HepG2 (cell line): ENCODE data around the gene GSK3A. TPM values are rescaled to one million over a fixed set of nuclear protein-coding genes. Genes with fewer than 3 reads are reported as not detected.

ENCODE experiments used
- AGO1 ChIP-seq: fragments of 200-400 bp; formaldehyde crosslinking; IDR thresholded peaks from 2 replicates; pipeline ENCODE4 v1.6.1; 2017; ENCODE audit warnings: mild to moderate bottlenecking, low read depth, low read length, moderate library complexity; ENCODE audit not compliant: poor library complexity, severe bottlenecking
- AGO2 ChIP-seq: fragments of 200-400 bp; formaldehyde crosslinking; optimal IDR thresholded peaks from 2 replicates; pipeline ENCODE3; 2017; ENCODE audit warnings: mild to moderate bottlenecking, low read depth, low read length, moderate library complexity
- ARHGAP35 ChIP-seq: sonication (generic); formaldehyde crosslinking; IDR thresholded peaks from 2 replicates; pipeline ENCODE4 v1.9.0; 2022; ENCODE audit warnings: mild to moderate bottlenecking, inconsistent platforms, moderate library complexity, missing genetic modification reagents, borderline replicate concordance
- CCAR2 ChIP-seq: fragments of 200-400 bp; formaldehyde crosslinking; optimal IDR thresholded peaks from 2 replicates; pipeline ENCODE3; 2018; ENCODE audit warnings: low read depth, mild to moderate bottlenecking, low read length, moderate library complexity
- HDAC6 ChIP-seq: fragments of 200-600 bp; sonication (generic); IDR thresholded peaks from 2 replicates; pipeline ENCODE4 v1.7.0; 2017; ENCODE audit warnings: mild to moderate bottlenecking, antibody characterized with exemption, low read length, low read depth
- HHEX ChIP-seq: IDR thresholded peaks from 2 replicates; pipeline ENCODE4 v1.6.1; 2016; ENCODE audit warnings: control low read depth
- HNRNPLL ChIP-seq: fragments of 200-400 bp; formaldehyde crosslinking; IDR thresholded peaks from 2 replicates; pipeline ENCODE4 v1.6.1; 2017; ENCODE audit warnings: mild to moderate bottlenecking, low read depth, low read length; ENCODE audit not compliant: poor library complexity, severe bottlenecking
- IKZF5 ChIP-seq: IDR thresholded peaks from 2 replicates; pipeline ENCODE4 v1.6.1; 2018; ENCODE audit warnings: missing genetic modification reagents, mild to moderate bottlenecking, missing compliant biosample characterization
- NCOA5 ChIP-seq: sonication (generic); formaldehyde crosslinking; IDR thresholded peaks from 2 replicates; pipeline ENCODE4 v1.4.0; 2020; ENCODE audit warnings: missing genetic modification reagents
- ZNF180 ChIP-seq: sonication (generic); formaldehyde crosslinking; IDR thresholded peaks from 2 replicates; pipeline ENCODE4 v1.4.0; 2020; ENCODE audit warnings: low read depth, missing genetic modification reagents, borderline replicate concordance
- ZNF224 ChIP-seq: sonication (generic); formaldehyde crosslinking; IDR thresholded peaks from 2 replicates; pipeline ENCODE4 v1.5.0; 2020; ENCODE audit warnings: mild to moderate bottlenecking, missing genetic modification reagents
- ZNF24 ChIP-seq: fragments of 450-650 bp; IDR thresholded peaks from 2 replicates; pipeline ENCODE4 v1.6.1; 2017; ENCODE audit warnings: antibody characterized with exemption, mild to moderate bottlenecking
- ZNF567 ChIP-seq: sonication (generic); formaldehyde crosslinking; IDR thresholded peaks from 2 replicates; pipeline ENCODE4 v1.8.1; 2023; ENCODE audit warnings: mild to moderate bottlenecking, missing genetic modification reagents, borderline replicate concordance
- ZNF572 ChIP-seq: sonication (generic); formaldehyde crosslinking; IDR thresholded peaks from 2 replicates; pipeline ENCODE4 v1.5.1; 2020; ENCODE audit warnings: mild to moderate bottlenecking, missing genetic modification reagents
- ZNF850 ChIP-seq: sonication (generic); formaldehyde crosslinking; conservative IDR thresholded peaks from 2 replicates; pipeline ENCODE4 v1.9.0; 2021; ENCODE audit warnings: mild to moderate bottlenecking, missing genetic modification reagents
- polyA plus RNA-seq, 8 experiments: library from polyadenylated mRNA; depleted of rRNA in 3 of 8; stranded (reverse) in 7 of 8; unstranded in 1 of 8; fragments of >200 nt; fragmentation: Illumina TruSeq in 4 of 8; extraction: Trizol in 4 of 8; gene quantifications; 2 replicates each; pipeline versions ENCODE4 v1.2.1 to v1.2.3, GENCODE V29; 2011 to 2016; ENCODE audit warnings: low read depth in 4 of 8, missing spikeins in 1 of 8, mixed read lengths in 1 of 8; ENCODE audit not compliant: insufficient read depth in 1 of 8
- total RNA-seq, 5 experiments: library from RNA; depleted of rRNA; stranded (reverse); fragments of >200 nt; fragmentation: Illumina TruSeq; extraction: Trizol; gene quantifications; 2 replicates each; pipeline ENCODE4 v1.2.3, GENCODE V29; 2016; ENCODE audit warnings: low read depth in 1 of 5
- TF ChIP-seq, protein P1 (sequence below): sonication (generic); formaldehyde crosslinking; IDR thresholded peaks from 2 replicates; pipeline ENCODE4 v1.4.0; 2020; ENCODE audit warnings: missing genetic modification reagents, mild to moderate bottlenecking, borderline replicate concordance
- TF ChIP-seq, protein P2 (sequence below): sonication (generic); formaldehyde crosslinking; IDR thresholded peaks from 2 replicates; pipeline ENCODE4 v1.5.0; 2020; ENCODE audit warnings: mild to moderate bottlenecking, missing genetic modification reagents
- TF ChIP-seq, protein P3 (sequence below): sonication (generic); formaldehyde crosslinking; IDR thresholded peaks from 2 replicates; pipeline ENCODE4 v1.4.0; 2020; ENCODE audit warnings: missing genetic modification reagents

Gene GSK3A
- total and polyA plus RNA-seq, 2 of the 13 experiments (the other 11 are each of a cell fraction or from before 2014, with no cell fraction given): 16.9 to 52.5 TPM

DNA sequence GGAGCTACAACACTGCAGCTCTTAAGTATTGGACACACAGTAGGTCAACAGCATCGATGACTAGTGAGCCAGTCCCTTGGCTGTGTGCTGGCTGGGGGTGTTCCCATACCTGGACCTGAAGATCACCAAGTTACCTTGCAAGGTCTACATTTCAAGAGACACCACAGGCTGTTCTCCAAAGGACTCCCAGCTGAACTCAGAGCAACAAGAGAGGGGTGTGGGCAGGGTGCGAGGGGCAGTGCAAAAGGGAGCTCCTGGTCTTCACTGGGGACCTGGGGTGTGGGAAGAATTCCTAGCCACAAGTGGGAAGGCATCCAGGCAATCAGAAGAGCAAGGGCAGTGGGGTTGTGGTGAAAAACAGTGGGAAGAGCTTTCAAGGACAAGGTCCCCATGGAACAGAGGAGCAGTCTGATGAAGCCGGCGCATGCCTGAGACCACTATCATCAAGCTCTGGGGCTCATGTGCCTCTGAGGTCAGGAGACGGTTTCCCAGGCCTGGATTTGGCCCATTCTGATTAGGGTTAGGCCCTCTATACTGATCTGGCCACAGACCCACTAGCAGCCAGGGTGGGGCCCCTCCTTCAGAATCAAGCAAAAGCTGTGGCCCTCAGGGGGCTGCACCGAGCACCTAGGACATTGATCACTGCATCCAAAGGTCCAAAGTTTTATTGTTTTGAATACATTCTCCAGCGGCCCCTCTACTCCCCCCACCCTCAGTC is 4.7 kb upstream of the GSK3A start (continued):
- TF ChIP-seq IKZF5 (CRISPR knock-in tag) (no peak), CCAR2 (no peak), AGO1 (peak; percentile 92), NCOA5 (CRISPR knock-in tag) (no peak), ARHGAP35 (CRISPR knock-in tag) (no peak), AGO2 (peak; percentile 76), HDAC6 (no peak), HHEX (CRISPR knock-in tag) (no peak), ZNF850 (CRISPR knock-in tag) (no peak), ZNF224 (no peak), ZNF24 (no peak), ZNF567 (no peak), HNRNPLL (no peak), ZNF180 (CRISPR knock-in tag) (no peak), ZNF572 (no peak)
- TF ChIP-seq, protein P1, sequence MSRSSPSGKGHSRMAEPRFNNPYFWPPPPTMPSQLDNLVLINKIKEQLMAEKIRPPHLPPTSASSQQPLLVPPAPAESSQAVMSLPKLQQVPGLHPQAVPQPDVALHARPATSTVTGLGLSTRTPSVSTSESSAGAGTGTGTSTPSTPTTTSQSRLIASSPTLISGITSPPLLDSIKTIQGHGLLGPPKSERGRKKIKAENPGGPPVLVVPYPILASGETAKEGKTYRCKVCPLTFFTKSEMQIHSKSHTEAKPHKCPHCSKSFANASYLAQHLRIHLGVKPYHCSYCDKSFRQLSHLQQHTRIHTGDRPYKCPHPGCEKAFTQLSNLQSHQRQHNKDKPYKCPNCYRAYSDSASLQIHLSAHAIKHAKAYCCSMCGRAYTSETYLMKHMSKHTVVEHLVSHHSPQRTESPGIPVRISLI (CRISPR knock-in tag): no peak
- TF ChIP-seq, protein P2, sequence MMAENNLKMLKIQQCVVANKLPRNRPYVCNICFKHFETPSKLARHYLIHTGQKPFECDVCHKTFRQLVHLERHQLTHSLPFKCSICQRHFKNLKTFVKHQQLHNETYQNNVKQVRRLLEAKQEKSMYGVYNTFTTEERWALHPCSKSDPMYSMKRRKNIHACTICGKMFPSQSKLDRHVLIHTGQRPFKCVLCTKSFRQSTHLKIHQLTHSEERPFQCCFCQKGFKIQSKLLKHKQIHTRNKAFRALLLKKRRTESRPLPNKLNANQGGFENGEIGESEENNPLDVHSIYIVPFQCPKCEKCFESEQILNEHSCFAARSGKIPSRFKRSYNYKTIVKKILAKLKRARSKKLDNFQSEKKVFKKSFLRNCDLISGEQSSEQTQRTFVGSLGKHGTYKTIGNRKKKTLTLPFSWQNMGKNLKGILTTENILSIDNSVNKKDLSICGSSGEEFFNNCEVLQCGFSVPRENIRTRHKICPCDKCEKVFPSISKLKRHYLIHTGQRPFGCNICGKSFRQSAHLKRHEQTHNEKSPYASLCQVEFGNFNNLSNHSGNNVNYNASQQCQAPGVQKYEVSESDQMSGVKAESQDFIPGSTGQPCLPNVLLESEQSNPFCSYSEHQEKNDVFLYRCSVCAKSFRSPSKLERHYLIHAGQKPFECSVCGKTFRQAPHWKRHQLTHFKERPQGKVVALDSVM (CRISPR knock-in tag): no peak
- TF ChIP-seq, protein P3, sequence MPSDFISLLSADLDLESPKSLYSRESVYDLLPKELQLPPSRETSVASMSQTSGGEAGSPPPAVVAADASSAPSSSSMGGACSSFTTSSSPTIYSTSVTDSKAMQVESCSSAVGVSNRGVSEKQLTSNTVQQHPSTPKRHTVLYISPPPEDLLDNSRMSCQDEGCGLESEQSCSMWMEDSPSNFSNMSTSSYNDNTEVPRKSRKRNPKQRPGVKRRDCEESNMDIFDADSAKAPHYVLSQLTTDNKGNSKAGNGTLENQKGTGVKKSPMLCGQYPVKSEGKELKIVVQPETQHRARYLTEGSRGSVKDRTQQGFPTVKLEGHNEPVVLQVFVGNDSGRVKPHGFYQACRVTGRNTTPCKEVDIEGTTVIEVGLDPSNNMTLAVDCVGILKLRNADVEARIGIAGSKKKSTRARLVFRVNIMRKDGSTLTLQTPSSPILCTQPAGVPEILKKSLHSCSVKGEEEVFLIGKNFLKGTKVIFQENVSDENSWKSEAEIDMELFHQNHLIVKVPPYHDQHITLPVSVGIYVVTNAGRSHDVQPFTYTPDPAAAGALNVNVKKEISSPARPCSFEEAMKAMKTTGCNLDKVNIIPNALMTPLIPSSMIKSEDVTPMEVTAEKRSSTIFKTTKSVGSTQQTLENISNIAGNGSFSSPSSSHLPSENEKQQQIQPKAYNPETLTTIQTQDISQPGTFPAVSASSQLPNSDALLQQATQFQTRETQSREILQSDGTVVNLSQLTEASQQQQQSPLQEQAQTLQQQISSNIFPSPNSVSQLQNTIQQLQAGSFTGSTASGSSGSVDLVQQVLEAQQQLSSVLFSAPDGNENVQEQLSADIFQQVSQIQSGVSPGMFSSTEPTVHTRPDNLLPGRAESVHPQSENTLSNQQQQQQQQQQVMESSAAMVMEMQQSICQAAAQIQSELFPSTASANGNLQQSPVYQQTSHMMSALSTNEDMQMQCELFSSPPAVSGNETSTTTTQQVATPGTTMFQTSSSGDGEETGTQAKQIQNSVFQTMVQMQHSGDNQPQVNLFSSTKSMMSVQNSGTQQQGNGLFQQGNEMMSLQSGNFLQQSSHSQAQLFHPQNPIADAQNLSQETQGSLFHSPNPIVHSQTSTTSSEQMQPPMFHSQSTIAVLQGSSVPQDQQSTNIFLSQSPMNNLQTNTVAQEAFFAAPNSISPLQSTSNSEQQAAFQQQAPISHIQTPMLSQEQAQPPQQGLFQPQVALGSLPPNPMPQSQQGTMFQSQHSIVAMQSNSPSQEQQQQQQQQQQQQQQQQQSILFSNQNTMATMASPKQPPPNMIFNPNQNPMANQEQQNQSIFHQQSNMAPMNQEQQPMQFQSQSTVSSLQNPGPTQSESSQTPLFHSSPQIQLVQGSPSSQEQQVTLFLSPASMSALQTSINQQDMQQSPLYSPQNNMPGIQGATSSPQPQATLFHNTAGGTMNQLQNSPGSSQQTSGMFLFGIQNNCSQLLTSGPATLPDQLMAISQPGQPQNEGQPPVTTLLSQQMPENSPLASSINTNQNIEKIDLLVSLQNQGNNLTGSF (CRISPR knock-in tag): no peak
